HCT116 (cell line): Measurements from ENCODE around the gene EBP. TPM values are rescaled to one million over a fixed set of nuclear protein-coding genes. Genes with fewer than 3 reads are reported as not detected.

Source experiments
- ATAC-seq: fragments of 200-7000 bp; cut with Tn5 transposase; 2 replicates; pipeline ENCODE4 v1.9.1; 2020; ENCODE audit warnings: mild to moderate bottlenecking, moderate library complexity
- BruUV-seq: library from RNA; stranded (reverse); fragments of 400-500 nt; replicated peaks from 2 replicates; lab custom pipeline; 2021; lab: Mats Ljungman, UMichigan
- CTCF ChIA-PET: fragments of 300-600 bp; sonication (Branson Sonifier 250); formaldehyde crosslinking; loops from one replicate; lab custom pipeline; 2021; ENCODE audit warnings: antibody characterized with exemption; lab: Charles Lee
- POLR2A ChIA-PET: fragments of 300-600, 350-600 bp; sonication (Branson Sonifier 250); formaldehyde crosslinking; loops from one replicate; lab custom pipeline; 2021; ENCODE audit warnings: antibody characterized with exemption; lab: Charles Lee
- RAD21 ChIA-PET, 2 experiments: fragments of 300-600 bp; sonication (Branson Sonifier 250); formaldehyde crosslinking; loops; one replicate each; lab custom pipeline; 2023; ENCODE audit warnings: low total read pairs in 2 of 2; ENCODE audit not compliant: uncharacterized antibody in 2 of 2, unreplicated experiment in 2 of 2, low non-redundant PET in 1 of 2; lab: Charles Lee
- DNase-seq: peaks from one replicate; pipeline ENCODE4 v3.0.0-alpha.2; 2010; ENCODE audit warnings: low read depth, low spot score
- H2AFZ ChIP-seq: fragments of 200-600 bp; shearing (Covaris generic), sonication (generic); 2 replicates; pipeline ENCODE4 v1.6.1; 2017; ENCODE audit warnings: low read depth, mixed run types, mixed read lengths, antibody characterized with exemption, low read length; ENCODE audit not compliant: poor library complexity, severe bottlenecking
- H3K27ac ChIP-seq: 2 replicates; pipeline ENCODE4 v1.5.1; 2012; ENCODE audit warnings: low read depth, low read length
- H3K27me3 ChIP-seq: fragments of 200-600 bp; sonication (generic); 2 replicates; pipeline ENCODE4 v1.6.1; 2016; ENCODE audit warnings: mixed run types, low read length, mixed read lengths; ENCODE audit not compliant: insufficient read depth
- H3K36me3 ChIP-seq, 2 experiments: fragments of 200-500 bp in 1 of 2; fragments of 200-600 bp in 1 of 2; sonication (Bioruptor generic) in 1 of 2; sonication (generic) in 1 of 2; 2 replicates each; pipeline versions ENCODE4 v1.5.1 to v1.6.1; 2014 to 2016; ENCODE audit warnings: low read length in 2 of 2, inconsistent platforms in 1 of 2, mixed read lengths in 1 of 2, mixed run types in 1 of 2; ENCODE audit not compliant: insufficient read depth in 2 of 2, control insufficient read depth in 1 of 2
- H3K4me1 ChIP-seq, 2 experiments: fragments of 200-600 bp in 1 of 2; sonication (generic) in 1 of 2; 2 replicates each; pipeline versions ENCODE4 v1.5.1 to v1.6.1; 2012 to 2017; ENCODE audit warnings: low read length in 2 of 2, inconsistent platforms in 1 of 2, mild to moderate bottlenecking in 1 of 2, mixed read lengths in 1 of 2, mixed run types in 1 of 2, moderate library complexity in 1 of 2; ENCODE audit not compliant: insufficient read depth in 2 of 2, control insufficient read depth in 1 of 2
- H3K4me2 ChIP-seq: fragments of 200-600 bp; sonication (generic); 2 replicates; pipeline ENCODE4 v1.6.1; 2017; ENCODE audit warnings: mixed run types, low read length, mixed read lengths
- H3K4me3 ChIP-seq, 2 experiments: fragments of 200-600 bp in 1 of 2; sonication (generic) in 1 of 2; replicated peaks in 1 of 2; 2 replicates each; pipeline ENCODE4 v1.5.1; 2011 to 2016; ENCODE audit warnings: low read length in 2 of 2, control low read depth in 1 of 2, low read depth in 1 of 2, mild to moderate bottlenecking in 1 of 2, mixed read lengths in 1 of 2, mixed run types in 1 of 2
- H3K79me2 ChIP-seq: fragments of 200-600 bp; sonication (generic); 2 replicates; pipeline ENCODE4 v1.6.1; 2017; ENCODE audit warnings: mild to moderate bottlenecking, mixed run types, low read length, moderate library complexity, mixed read lengths; ENCODE audit not compliant: insufficient read depth
- H3K9ac ChIP-seq: fragments of 200-600 bp; sonication (generic); 2 replicates; pipeline ENCODE4 v1.6.1; 2016; ENCODE audit warnings: low read length, mixed read lengths
- H3K9me2 ChIP-seq: fragments of 200-600 bp; sonication (generic), shearing (Covaris generic); 2 replicates; pipeline ENCODE4 v1.6.1; 2017; ENCODE audit warnings: mixed run types, mild to moderate bottlenecking, moderate library complexity; ENCODE audit not compliant: insufficient read depth
- H3K9me3 ChIP-seq, 2 experiments: fragments of 200-500 bp in 1 of 2; fragments of 200-600 bp in 1 of 2; sonication (Bioruptor generic) in 1 of 2; sonication (generic) in 1 of 2; 2 replicates each; pipeline ENCODE4 v1.6.1; 2014 to 2017; ENCODE audit warnings: low read length in 2 of 2, mixed read lengths in 2 of 2, inconsistent platforms in 1 of 2, low read depth in 1 of 2, mild to moderate bottlenecking in 1 of 2, mixed run types in 1 of 2, moderate library complexity in 1 of 2; ENCODE audit not compliant: control insufficient read depth in 1 of 2, insufficient read depth in 1 of 2
- H4K20me1 ChIP-seq: fragments of 200-600 bp; sonication (generic), shearing (Covaris generic); 2 replicates; pipeline ENCODE4 v1.6.1; 2017; ENCODE audit warnings: mixed run types, mild to moderate bottlenecking, moderate library complexity; ENCODE audit not compliant: insufficient read depth
- ATF3 ChIP-seq: IDR thresholded peaks from 2 replicates; pipeline ENCODE4 v1.6.1; 2012
- CBX3 ChIP-seq: IDR thresholded peaks from 2 replicates; pipeline ENCODE4 v1.6.1; 2012; ENCODE audit warnings: low read depth
- CEBPB ChIP-seq: IDR thresholded peaks from 2 replicates; pipeline ENCODE4 v1.6.1; 2012; ENCODE audit warnings: low read depth
- CTCF ChIP-seq, 3 experiments: fragments of 200-600 bp in 1 of 3; sonication (generic) in 1 of 3; IDR thresholded peaks in 2 of 3; conservative IDR thresholded peaks in 1 of 3; 2 replicates each; pipeline ENCODE4 v1.5.1; 2012 to 2017; ENCODE audit warnings: low read depth in 2 of 3, low read length in 2 of 3, antibody characterized with exemption in 1 of 3, borderline replicate concordance in 1 of 3, control low read depth in 1 of 3, mild to moderate bottlenecking in 1 of 3, mixed read lengths in 1 of 3, mixed run types in 1 of 3, moderate library complexity in 1 of 3; ENCODE audit not compliant: insufficient read depth in 1 of 3
- EZH2 ChIP-seq: fragments of 200-600 bp; sonication (generic); IDR thresholded peaks from 2 replicates; pipeline ENCODE4 v1.6.1; 2017; ENCODE audit warnings: antibody characterized with exemption, mixed run types
- EZH2phosphoT487 ChIP-seq: fragments of 200-600 bp; IDR thresholded peaks from 2 replicates; pipeline ENCODE4 v1.6.1; 2018; ENCODE audit warnings: antibody characterized with exemption, borderline replicate concordance
- JUND ChIP-seq: IDR thresholded peaks from 2 replicates; pipeline ENCODE4 v1.6.1; 2012
- MAX ChIP-seq: IDR thresholded peaks from 2 replicates; pipeline ENCODE4 v1.6.1; 2012
- POLR2A ChIP-seq: IDR thresholded peaks from 2 replicates; pipeline ENCODE4 v1.7.0; 2011; ENCODE audit warnings: borderline replicate concordance; ENCODE audit not compliant: insufficient read depth, insufficient read length; ENCODE audit errors: extremely low read depth
- RAD21 ChIP-seq: IDR thresholded peaks from 2 replicates; pipeline ENCODE4 v1.6.1; 2012; ENCODE audit warnings: low read depth, mild to moderate bottlenecking
- SP1 ChIP-seq: IDR thresholded peaks from 2 replicates; pipeline ENCODE4 v1.6.1; 2012; ENCODE audit warnings: low read depth
- SRF ChIP-seq: IDR thresholded peaks from 2 replicates; pipeline ENCODE4 v1.6.1; 2012; ENCODE audit warnings: low read depth
- TCF7L2 ChIP-seq: IDR thresholded peaks from 2 replicates; pipeline ENCODE4 v1.7.0; 2011; ENCODE audit warnings: borderline replicate concordance, inconsistent platforms; ENCODE audit not compliant: insufficient read depth, insufficient read length; ENCODE audit errors: extremely low read depth
- ZBTB33 ChIP-seq: IDR thresholded peaks from 2 replicates; pipeline ENCODE4 v1.6.1; 2011; ENCODE audit warnings: mild to moderate bottlenecking, low read length, moderate library complexity; ENCODE audit not compliant: insufficient replicate concordance; ENCODE audit errors: extremely low read depth
- ZFX ChIP-seq: fragments of 450-650 bp; IDR thresholded peaks from 2 replicates; pipeline ENCODE4 v1.6.1; 2017
- intact Hi-C: fragments of 100-400 bp; cut with micrococcal nuclease; formaldehyde crosslinking; loops from 2 replicates; pipeline ENCODE4 v1.10.0; 2022
- total RNA-seq: library from RNA; stranded (reverse); gene quantifications from one replicate; pipeline ENCODE4 v1.2.1, GENCODE V29; 2021; ENCODE audit not compliant: unreplicated experiment

EBP gene
- total RNA-seq, 1 experiment from 2014 or later: 93.8 TPM

- intact Hi-C loops: no loop called here
- Histone ChIP-seq H3K9ac (no peak overlapping the region), H3K27ac (no peak overlapping the region), H4K20me1 (no peaks in the 10 kb centered on the region), H3K36me3 (no peaks in the 10 kb centered on the region), H3K9me2 (no peaks in the 10 kb centered on the region), H3K79me2 (no peaks in the 10 kb centered on the region), H3K4me2 (no peak overlapping the region), H3K9me3 (no peaks in the 10 kb centered on the region), H3K27me3 (no peaks in the 10 kb centered on the region), H3K4me1 (peaks cover 0 to 4% of the 10 kb centered on the region in 2 experiments; a peak in 2 of 4 replicates), H2AFZ (no peak overlapping the region), H3K4me3 (no peak overlapping the region)
- DNase-seq (no peak), ATAC-seq (no peak)
- TF ChIP-seq RAD21: no peak
- no peak for TF ChIP-seq CEBPB
- no peak for TF ChIP-seq ATF3
- TF ChIP-seq POLR2A: no peak
- no peak for TF ChIP-seq EZH2phosphoT487
- TF ChIP-seq ZFX: no peak
- ChIA-PET RAD21 (no interaction called here), POLR2A (no interaction called here), CTCF (no interaction called here)
- no TSS peak for BruUV-seq
Measured at GRCh38 chrX:48515842-48516241, 5.8 kb upstream of the EBP start.

- POLR2A ChIA-PET: no interaction called here
- Histone ChIP-seq H3K4me1 (peaks cover 2 to 8% of the 10 kb centered on the region in 2 experiments; a peak in 3 of 4 replicates), H3K27ac (no peak overlapping the region), H3K9ac (no peak overlapping the region), H2AFZ (no peak overlapping the region), H3K4me3 (no peak overlapping the region), H3K9me3 (no peaks in the 10 kb centered on the region), H4K20me1 (no peaks in the 10 kb centered on the region), H3K9me2 (no peaks in the 10 kb centered on the region), H3K36me3 (no peaks in the 10 kb centered on the region), H3K27me3 (no peaks in the 10 kb centered on the region), H3K4me2 (no peak overlapping the region), H3K79me2 (no peaks in the 10 kb centered on the region)
- no peak for TF ChIP-seq RAD21
- no peak for TF ChIP-seq EZH2
- TF ChIP-seq CBX3: no peak
- no peak for TF ChIP-seq EZH2phosphoT487
- no peak for TF ChIP-seq POLR2A
- TF ChIP-seq ZBTB33: no peak
- TF ChIP-seq TCF7L2: no peak
- TF ChIP-seq MAX: no peak
- TF ChIP-seq JUND: no peak
- no peak for TF ChIP-seq SRF
- TF ChIP-seq SP1: no peak
- no peak for TF ChIP-seq ZFX
- no peak for TF ChIP-seq CTCF (IDR thresholded peaks at IDR 0.05 in 2 of 3, conservative IDR thresholded peaks at IDR 0.05 in 1 of 3; ENCODE audit: borderline replicate concordance in 1 of 3, insufficient read depth in 1 of 3, low read depth in 2 of 3, low read length in 2 of 3)
- no peak for TF ChIP-seq ATF3
- DNase-seq (no peak), ATAC-seq (no peak)
- CTCF ChIA-PET: no interaction called here
- RAD21 ChIA-PET: no interaction called here
- no TSS peak for BruUV-seq
- intact Hi-C loops: no loop called here
Measured at GRCh38 chrX:48516285-48516684, 5.3 kb upstream of the EBP start.
